MM.1S (cell line): ENCODE results near the gene LOC128125822.

Experiments used
- DNase-seq: peaks from one replicate; pipeline ENCODE4 v3.0.0-alpha.2; 2015
- H2AFZ ChIP-seq: fragments of 300-600 bp; sonication (generic); 2 replicates; pipeline ENCODE4 v1.6.0; 2016; ENCODE audit warnings: antibody characterized with exemption, low read length
- H3F3A ChIP-seq: fragments of 300-600 bp; sonication (generic); 2 replicates; pipeline ENCODE4 v1.6.1; 2016; ENCODE audit warnings: mild to moderate bottlenecking, antibody characterized with exemption, low read length, moderate library complexity, mixed read lengths; ENCODE audit not compliant: insufficient read depth
- H3K27ac ChIP-seq: fragments of 300-600 bp; sonication (generic); 2 replicates; pipeline ENCODE4 v1.5.1; 2016; ENCODE audit warnings: mild to moderate bottlenecking, low read length
- H3K27me3 ChIP-seq: fragments of 300-600 bp; sonication (generic); replicated peaks from 2 replicates; pipeline ENCODE4 v1.6.0; 2016; ENCODE audit warnings: low read length; ENCODE audit not compliant: insufficient read depth
- H3K36me3 ChIP-seq: fragments of 300-600 bp; sonication (generic); replicated peaks from 2 replicates; pipeline ENCODE4 v1.6.1; 2016; ENCODE audit warnings: mild to moderate bottlenecking, low read length, mixed read lengths; ENCODE audit not compliant: insufficient read depth
- H3K4me1 ChIP-seq: fragments of 300-600 bp; sonication (generic); 2 replicates; pipeline ENCODE4 v1.6.1; 2016; ENCODE audit warnings: low read length, mixed read lengths
- H3K4me2 ChIP-seq: fragments of 300-600 bp; sonication (generic); 2 replicates; pipeline ENCODE4 v1.6.0; 2016; ENCODE audit warnings: low read depth, low read length
- H3K4me3 ChIP-seq: fragments of 300-600 bp; sonication (generic); 2 replicates; pipeline ENCODE4 v1.5.1; 2016; ENCODE audit warnings: low read length, mixed read lengths
- H3K79me2 ChIP-seq: fragments of 300-600 bp; sonication (generic); 2 replicates; pipeline ENCODE4 v1.6.1; 2016; ENCODE audit warnings: mixed run types, low read length, mixed read lengths
- H3K9ac ChIP-seq: fragments of 300-600 bp; sonication (generic); 2 replicates; pipeline ENCODE4 v1.6.1; 2016; ENCODE audit warnings: low read length, mixed read lengths
- H3K9me2 ChIP-seq: fragments of 300-600 bp; sonication (generic); replicated peaks from 2 replicates; pipeline ENCODE4 v1.6.1; 2016; ENCODE audit warnings: mild to moderate bottlenecking, low read length, mixed read lengths; ENCODE audit not compliant: insufficient read depth
- H3K9me3 ChIP-seq: fragments of 300-600 bp; sonication (generic); replicated peaks from 2 replicates; pipeline ENCODE4 v1.6.1; 2016; ENCODE audit warnings: mild to moderate bottlenecking, low read length, mixed read lengths; ENCODE audit not compliant: insufficient read depth
- H4K20me1 ChIP-seq: fragments of 300-600 bp; sonication (generic); 2 replicates; pipeline ENCODE4 v1.6.1; 2016; ENCODE audit warnings: mild to moderate bottlenecking, low read length, moderate library complexity, mixed read lengths; ENCODE audit not compliant: insufficient read depth
- CTCF ChIP-seq: fragments of 300-600 bp; sonication (generic); IDR thresholded peaks from 2 replicates; pipeline ENCODE4 v1.5.1; 2016; ENCODE audit warnings: antibody characterized with exemption, low read length, mixed read lengths
- EZH2 ChIP-seq: fragments of 300-600 bp; sonication (generic); optimal IDR thresholded peaks from 2 replicates; pipeline ENCODE3; 2017; ENCODE audit warnings: low read depth, mild to moderate bottlenecking, antibody characterized with exemption, low read length, mixed read lengths
- EZH2phosphoT487 ChIP-seq: fragments of 300-600 bp; sonication (generic); IDR thresholded peaks from 2 replicates; pipeline ENCODE4 v1.6.1; 2018; ENCODE audit warnings: antibody characterized with exemption, low read length

The LOC128125822 gene

DNA sequence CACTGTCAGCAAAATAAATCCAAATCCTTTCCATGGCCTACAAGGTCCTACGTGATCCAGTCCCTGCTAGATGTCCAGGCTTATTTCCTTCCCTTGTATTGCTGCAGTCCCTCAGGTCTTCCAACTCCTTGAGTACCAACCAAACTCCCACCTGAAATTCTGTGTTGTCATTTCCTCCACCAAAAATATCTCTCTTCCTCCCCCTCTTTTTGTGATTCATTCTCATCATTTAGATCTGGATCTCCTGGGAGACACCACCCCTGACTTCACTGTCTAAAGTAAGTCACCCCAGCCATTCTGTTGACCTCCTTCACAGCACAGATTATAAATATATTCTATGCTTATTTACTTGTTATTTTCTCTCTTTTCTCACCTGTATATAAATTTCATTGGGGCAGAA, 9.0 kb upstream of the LOC128125822 start:
- TF ChIP-seq EZH2 = no peak
- no peak for TF ChIP-seq EZH2phosphoT487
- no peak for TF ChIP-seq CTCF

DNA sequence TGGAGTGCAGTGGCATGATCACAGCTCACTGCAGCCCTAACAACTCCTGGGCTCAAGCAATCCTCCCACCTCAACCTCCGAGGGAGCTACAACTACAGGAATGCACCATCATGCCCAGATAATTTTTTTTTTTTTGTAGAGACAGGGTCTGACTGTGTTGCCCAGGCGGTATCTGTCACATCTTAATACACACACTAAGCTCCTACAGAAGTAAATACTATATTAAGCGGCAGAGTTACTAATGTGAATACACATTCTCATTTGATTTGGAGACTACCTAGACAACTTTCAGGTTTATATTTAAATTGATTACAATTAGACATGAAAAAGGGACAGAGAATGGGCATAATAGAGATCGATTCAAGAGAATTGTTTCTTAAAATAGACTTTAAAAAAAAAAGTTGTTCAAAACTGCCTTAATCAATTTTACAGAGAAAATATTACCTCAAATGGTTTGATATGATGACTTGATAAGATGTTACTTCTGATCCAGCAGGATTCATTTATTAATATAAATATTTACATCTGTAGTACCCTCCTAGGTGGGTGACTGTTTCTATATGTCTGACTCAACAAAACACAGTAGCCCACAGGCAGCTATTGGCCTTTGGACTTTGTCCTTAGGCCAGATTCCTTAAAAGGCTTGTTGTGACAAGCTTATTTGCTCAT, 7.1 kb upstream of the LOC128125822 start:
- Histone ChIP-seq H2AFZ (no peak overlapping the region), H3K27ac (no peak overlapping the region), H3K79me2 (no peaks in the 10 kb centered on the region), H3K4me3 (no peak overlapping the region), H3K4me1 (no peaks in the 10 kb centered on the region), H3F3A (no peaks in the 10 kb centered on the region), H3K4me2 (no peak overlapping the region), H4K20me1 (no peaks in the 10 kb centered on the region), H3K9me3 (no peaks in the 10 kb centered on the region), H3K9me2 (no peaks in the 10 kb centered on the region), H3K36me3 (no peaks in the 10 kb centered on the region), H3K27me3 (no peaks in the 10 kb centered on the region), H3K9ac (no peak overlapping the region)
- no peak for DNase-seq
- TF ChIP-seq CTCF (no peak), EZH2 (no peak), EZH2phosphoT487 (no peak)

More for the DNA sequence above, 9.0 kb upstream of the LOC128125822 start:
- Histone ChIP-seq H3F3A (no peaks in the 10 kb centered on the region), H4K20me1 (no peaks in the 10 kb centered on the region), H3K9me2 (no peaks in the 10 kb centered on the region), H3K27ac (no peak overlapping the region), H3K79me2 (no peaks in the 10 kb centered on the region), H3K36me3 (no peaks in the 10 kb centered on the region), H3K27me3 (no peaks in the 10 kb centered on the region), H3K4me2 (no peak overlapping the region), H3K9ac (no peak overlapping the region), H2AFZ (no peak overlapping the region), H3K4me1 (peaks cover 6% of the 10 kb centered on the region; the same call in 1 of the 2 replicates), H3K9me3 (no peaks in the 10 kb centered on the region), H3K4me3 (no peak overlapping the region)
- DNase-seq = no peak

- H3K36me3 ChIP-seq = no peaks in the 10 kb centered on the region
- no peak overlapping the region for H3K4me2 ChIP-seq
- no peak overlapping the region for H3K9ac ChIP-seq
- no peak overlapping the region for H3K4me3 ChIP-seq
- H3K27me3 ChIP-seq = no peaks in the 10 kb centered on the region
- H4K20me1 ChIP-seq = no peaks in the 10 kb centered on the region
- H3F3A ChIP-seq = no peaks in the 10 kb centered on the region
- H3K27ac ChIP-seq = no peak overlapping the region
- H3K4me1 ChIP-seq = no peaks in the 10 kb centered on the region
- H3K9me3 ChIP-seq = no peaks in the 10 kb centered on the region
- H2AFZ ChIP-seq = no peak overlapping the region
- DNase-seq = no peak
- TF ChIP-seq EZH2 (no peak), EZH2phosphoT487 (no peak), CTCF (no peak)
- H3K79me2 ChIP-seq = no peaks in the 10 kb centered on the region
- H3K9me2 ChIP-seq = no peaks in the 10 kb centered on the region
These were observed 6.3 kb upstream of the LOC128125822 start for GRCh38 chr6:63565727-63566596.
